ENCODE data around the gene KIF3C. TPM values are rescaled to one million over a fixed set of nuclear protein-coding genes. Genes with fewer than 3 reads are reported as not detected.

The KIF3C gene
- total and polyA plus RNA-seq, 2 of the 8 experiments (the other 6 are each of a cell fraction or from before 2014, with no cell fraction given) = 13.4 to 58.1 TPM

DNA sequence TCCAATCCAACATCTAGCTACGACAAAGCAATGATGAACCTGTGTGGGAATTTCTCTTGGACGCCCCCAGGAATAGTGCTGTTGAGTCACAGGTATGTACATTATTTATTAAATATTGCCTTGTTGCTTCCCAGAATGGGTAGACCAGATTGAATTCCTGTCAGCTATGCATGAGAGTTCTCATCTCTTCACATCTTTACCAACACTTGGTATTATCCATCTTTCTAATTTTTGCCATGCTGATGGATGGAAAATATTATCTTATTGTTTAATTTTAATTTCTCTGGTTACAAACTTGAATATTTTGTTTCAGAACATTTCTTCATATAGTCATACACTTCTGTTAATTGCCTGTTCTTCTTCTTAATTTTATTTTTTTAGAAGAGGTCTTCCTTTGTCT, 42.0 kb upstream of the KIF3C start:
- Histone ChIP-seq H3K14ac (ENCODE audit: insufficient read length) (no peak overlapping the region), H4K20me1 (replicated peaks in 1 of 2; ENCODE audit: control insufficient read depth in 1 of 2, insufficient read depth in 2 of 2, low read length in 2 of 2) (no peaks in the 10 kb centered on the region), H3K23me2 (ENCODE audit: low read depth, low read length) (no peaks in the 10 kb centered on the region), H3K4me2 (ENCODE audit: insufficient read depth in 1 of 2, low read depth in 2 of 2, low read length in 2 of 2) (no peak overlapping the region), H3K4ac (replicated peaks; ENCODE audit: insufficient read length, low read depth, low read length) (no peak overlapping the region), H2BK12ac (ENCODE audit: low read depth, low read length) (no peak overlapping the region), H3K23ac (ENCODE audit: insufficient read length) (no peak overlapping the region), H3K56ac (replicated peaks; ENCODE audit: insufficient read length, low read depth, low read length) (no peak overlapping the region), H3K27ac (ENCODE audit: low read depth, low read length) (no peak overlapping the region), H3K9ac (replicated peaks in 1 of 4; ENCODE audit: extremely low read depth in 1 of 4, low read depth in 3 of 4, low read length in 3 of 4) (no peak overlapping the region), H2BK5ac (ENCODE audit: low read depth, low read length) (no peak overlapping the region), H2AK5ac (ENCODE audit: low read depth, low read length) (no peak overlapping the region), H3K79me1 (ENCODE audit: low read depth, low read length) (no peaks in the 10 kb centered on the region), H3K9me3 (ENCODE audit: insufficient read depth in 2 of 2, low read depth in 1 of 2, low read length in 1 of 2) (no peaks in the 10 kb centered on the region), H4K8ac (ENCODE audit: extremely low read depth, insufficient read depth, low read length) (no peak overlapping the region), H3K79me2 (ENCODE audit: control insufficient read depth in 1 of 2, insufficient read depth in 2 of 2, low read length in 2 of 2) (no peaks in the 10 kb centered on the region), H3K4me1 (replicated peaks in 1 of 4; ENCODE audit: control insufficient read depth in 3 of 4, insufficient read depth in 4 of 4, low read length in 3 of 4) (no peaks in the 10 kb centered on the region), H4K91ac (replicated peaks; ENCODE audit: insufficient read length, low read length) (no peak overlapping the region), H2BK120ac (replicated peaks; ENCODE audit: low read depth, low read length) (no peak overlapping the region), H3K4me3 (ENCODE audit: extremely low read depth in 1 of 4, insufficient read depth in 2 of 4, low read depth in 3 of 4, low read length in 4 of 4) (no peak overlapping the region), H3K36me3 (ENCODE audit: control insufficient read depth in 2 of 4, insufficient read depth in 4 of 4, low read length in 3 of 4) (no peaks in the 10 kb centered on the region), H2AFZ (ENCODE audit: low read length) (no peak overlapping the region), H3K27me3 (replicated peaks in 1 of 4; ENCODE audit: control insufficient read depth in 3 of 4, extremely low read depth in 1 of 4, insufficient read depth in 3 of 4, low read length in 3 of 4) (no peaks in the 10 kb centered on the region), H2BK20ac (ENCODE audit: low read length) (no peak overlapping the region), H2BK15ac (ENCODE audit: low read length) (no peak overlapping the region), H4K5ac (ENCODE audit: insufficient read length, low read depth, low read length) (no peak overlapping the region), H3K18ac (ENCODE audit: extremely low read depth, low read length) (no peak overlapping the region)
- no peak for FAIRE-seq
- TF ChIP-seq EP300 (IDR thresholded peaks at IDR 0.05; ENCODE audit: borderline replicate concordance in 1 of 2, low read depth in 2 of 2, low read length in 2 of 2) (no peak), FOSL1 (IDR thresholded peaks at IDR 0.05; ENCODE audit: insufficient read depth, low read depth, low read length) (no peak), TBP (IDR thresholded peaks at IDR 0.05; ENCODE audit: low read depth, low read length) (no peak), BCL11A (IDR thresholded peaks at IDR 0.05; ENCODE audit: low read depth in 2 of 2, low read length in 2 of 2) (no peak), CHD2 (IDR thresholded peaks at IDR 0.05; ENCODE audit: low read length) (no peak), SUZ12 (IDR thresholded peaks at IDR 0.05; ENCODE audit: low read length) (no peak), RNF2 (IDR thresholded peaks at IDR 0.05; ENCODE audit: borderline replicate concordance, low read depth, low read length, missing control alignments, poor library complexity, severe bottlenecking) (no peak), JUND (IDR thresholded peaks at IDR 0.05; ENCODE audit: low read length) (no peak), RFX5 (IDR thresholded peaks at IDR 0.05; ENCODE audit: borderline replicate concordance, low read depth, low read length) (no peak), GABPA (IDR thresholded peaks at IDR 0.05; ENCODE audit: borderline replicate concordance, insufficient read depth, low read length) (no peak), YY1 (IDR thresholded peaks at IDR 0.05; ENCODE audit: low read depth, low read length) (no peak), CBX8 (IDR thresholded peaks at IDR 0.05; ENCODE audit: borderline replicate concordance, low read depth, low read length) (no peak), CBX5 (IDR thresholded peaks at IDR 0.05; ENCODE audit: low read depth, low read length) (no peak), TAF7 (optimal IDR thresholded peaks at IDR 0.05; ENCODE audit: borderline replicate concordance, low read depth, low read length) (no peak)
- CTCF ChIA-PET (ENCODE audit: partially characterized antibody) = interaction anchor here (1.6 kb wide), 1 partner anchor 40 kb away, joined by 9 read pairs; no protein-coding TSS in a partner anchor
- POLR2A ChIA-PET (ENCODE audit: partially characterized antibody) = interaction anchor here (1.9 kb wide), 1 partner anchor 10 kb away, joined by 9 read pairs; the partner anchor contains the start of gene RAB10
- no peak for DNase-seq (ENCODE audit: low read depth in 1 of 2, low spot score in 2 of 2)
- WGBS, 2 experiments (ENCODE audit: extremely low coverage in 1 of 2, insufficient coverage in 1 of 2, insufficient read length in 1 of 2, insufficient replicate concordance in 2 of 2, low coverage in 1 of 2, low lambda C conversion rate in 2 of 2, missing lambda C conversion rate in 1 of 2) = 92% methylated on average over 2 of the region's 2 CpGs; no CpG with 5 or more reads in 1 of the 2 experiments

Data from H1 (cell line).